ENCODE data around the gene SASH3.

GRCh38 chrX:129808829-129809796 is 29.4 kb downstream of the SASH3 start:
- TF ChIP-seq CTCF (IDR thresholded peaks at IDR 0.05) (no peak), POLR2A (IDR thresholded peaks at IDR 0.05) (no peak), POLR2AphosphoS5 (IDR thresholded peaks at IDR 0.05; ENCODE audit: insufficient read depth in 1 of 2, low read depth in 1 of 2) (no peak)

Measured in vagina (tissue), 2 donors.